K562 (cell line): ENCODE measurements around the gene CHN2. TPM values are rescaled to one million over a fixed set of nuclear protein-coding genes. Genes with fewer than 3 reads are reported as not detected.

Experiments
- ATAC-seq: fragments of 200-7000 bp; cut with Tn5 transposase; 3 replicates; pipeline ENCODE4 v1.9.1; 2020; ENCODE audit warnings: moderate library complexity
- BruUV-seq: library from RNA; stranded (reverse); fragments of 400-500 nt; replicated peaks from 2 replicates; lab custom pipeline; 2021; lab: Mats Ljungman, UMichigan
- CTCF ChIA-PET: fragments of 300-600 bp; formaldehyde crosslinking; extraction: SDS; loops from one replicate; lab custom pipeline; 2021; ENCODE audit warnings: low intra/inter-chr PET ratio; lab: Yijun Ruan, JAX
- POLR2A ChIA-PET: fragments of 300-600, 350-650 bp; sonication (Branson Sonifier 250); formaldehyde crosslinking; extraction: SDS; loops from one replicate; lab custom pipeline; 2021; ENCODE audit warnings: antibody characterized with exemption, inconsistent platforms; lab: Yijun Ruan, JAX
- DNase-seq, 4 experiments: peaks; one replicate each; pipeline versions ENCODE4 v3.0.0 to v3.0.0-alpha.2; 2011 to 2018; ENCODE audit warnings: low spot score in 3 of 4, mixed read lengths in 3 of 4; ENCODE audit errors: extremely low read depth in 1 of 4
- FAIRE-seq: peaks from 2 replicates; lab custom pipeline; 2011; peaks lifted over from hg19 to GRCh38; lab: Jason Lieb, UNC
- H2AFZ ChIP-seq: 2 replicates; pipeline ENCODE4 v1.6.0; 2011; ENCODE audit warnings: low read depth, low read length, control low read depth, inconsistent platforms
- H3K27ac ChIP-seq: fragments of 200-600 bp; 3 replicates; pipeline ENCODE4 v1.8.0; 2011; ENCODE audit warnings: low read depth, mild to moderate bottlenecking, control low read depth, inconsistent platforms, low read length, moderate library complexity, mixed read lengths; ENCODE audit errors: extremely low read depth
- H3K27me3 ChIP-seq, 2 experiments: fragments of 300-600 bp in 1 of 2; 2 replicates in 1 of 2; 3 replicates in 1 of 2; pipeline versions ENCODE4 v1.6.0 to v1.8.0; 2011; ENCODE audit warnings: inconsistent platforms in 2 of 2, low read length in 2 of 2, mild to moderate bottlenecking in 1 of 2, mixed read lengths in 1 of 2, moderate library complexity in 1 of 2; ENCODE audit not compliant: control insufficient read depth in 2 of 2, insufficient read depth in 2 of 2
- H3K36me3 ChIP-seq: fragments of 300-600 bp; 3 replicates; pipeline ENCODE4 v1.8.0; 2011; ENCODE audit warnings: mild to moderate bottlenecking, low read length, inconsistent platforms; ENCODE audit not compliant: control insufficient read depth, insufficient read depth
- H3K4me1 ChIP-seq, 2 experiments: fragments of 200-600 bp in 1 of 2; replicated peaks in 1 of 2; 2 replicates in 1 of 2; 3 replicates in 1 of 2; pipeline versions ENCODE4 v1.5.1 to v1.8.0; 2011; ENCODE audit warnings: inconsistent platforms in 2 of 2, low read length in 2 of 2, mild to moderate bottlenecking in 1 of 2, mixed read lengths in 1 of 2, moderate library complexity in 1 of 2; ENCODE audit not compliant: control insufficient read depth in 2 of 2, insufficient read depth in 2 of 2
- H3K4me2 ChIP-seq: 2 replicates; pipeline ENCODE4 v1.6.1; 2011; ENCODE audit warnings: low read length, control low read depth, inconsistent platforms, mixed read lengths; ENCODE audit not compliant: insufficient read depth
- H3K4me3 ChIP-seq: fragments of 200-600 bp; sonication (generic), shearing (Covaris generic); 2 replicates; pipeline ENCODE4 v1.5.1; 2016; ENCODE audit warnings: control low read depth, inconsistent platforms
- H3K79me2 ChIP-seq: fragments of 200-600 bp; 3 replicates; pipeline ENCODE4 v1.8.0; 2011; ENCODE audit warnings: low read length, inconsistent platforms; ENCODE audit not compliant: control insufficient read depth, insufficient read depth
- H3K9ac ChIP-seq, 2 experiments: 2 replicates each; pipeline versions ENCODE4 v1.6.0 to v1.6.1; 2011; ENCODE audit warnings: low read depth in 2 of 2, low read length in 2 of 2, control low read depth in 1 of 2, inconsistent platforms in 1 of 2, mild to moderate bottlenecking in 1 of 2, mixed read lengths in 1 of 2; ENCODE audit not compliant: insufficient read depth in 1 of 2
- H3K9me1 ChIP-seq: one replicate; pipeline ENCODE4 v1.6.0; 2011; ENCODE audit warnings: inconsistent platforms, mild to moderate bottlenecking, low read length, moderate library complexity; ENCODE audit not compliant: control insufficient read depth, insufficient read depth
- H3K9me3 ChIP-seq: replicated peaks from 2 replicates; pipeline ENCODE4 v1.5.1; 2011; ENCODE audit warnings: low read depth, low read length, inconsistent platforms; ENCODE audit not compliant: control insufficient read depth, insufficient read depth
- H4K20me1 ChIP-seq: replicated peaks from 2 replicates; pipeline ENCODE4 v1.6.1; 2011; ENCODE audit warnings: low read length, inconsistent platforms, mixed read lengths; ENCODE audit not compliant: control insufficient read depth, insufficient read depth
- BCL6 ChIP-seq: fragments of 250-450 bp; sonication (Bioruptor Pico); IDR thresholded peaks from 2 replicates; pipeline ENCODE4 v1.4.0; 2020
- HMG20B ChIP-seq: fragments of 250-450 bp; sonication (Bioruptor Pico); IDR thresholded peaks from 2 replicates; pipeline ENCODE4 v1.5.0; 2021; ENCODE audit warnings: mild to moderate bottlenecking
- NCOA4 ChIP-seq: fragments of 450-650 bp; IDR thresholded peaks from 2 replicates; pipeline ENCODE4 v1.6.1; 2018; ENCODE audit warnings: mild to moderate bottlenecking; ENCODE audit not compliant: partially characterized antibody
- NR2C2 ChIP-seq, 2 experiments: fragments of 200-800 bp in 1 of 2; sonication (Bioruptor generic) in 1 of 2; sonication (generic) in 1 of 2; formaldehyde crosslinking in 1 of 2; IDR thresholded peaks; 2 replicates each; pipeline versions ENCODE4 v1.6.1 to v1.8.0; 2016 to 2022; ENCODE audit warnings: mild to moderate bottlenecking in 1 of 2, missing compliant biosample characterization in 1 of 2, missing genetic modification characterization in 1 of 2, missing genetic modification reagents in 1 of 2
- NRF1 ChIP-seq, 2 experiments: fragments of 450-650 bp; IDR thresholded peaks in 1 of 2; conservative IDR thresholded peaks in 1 of 2; 2 replicates each; pipeline ENCODE4 v1.6.1; 2014; ENCODE audit warnings: mild to moderate bottlenecking in 2 of 2
- SUPT5H ChIP-seq: fragments of 450-650 bp; IDR thresholded peaks from 2 replicates; pipeline ENCODE4 v1.6.1; 2016
- U2AF2 ChIP-seq: fragments of 200-400 bp; formaldehyde crosslinking; optimal IDR thresholded peaks from 2 replicates; pipeline ENCODE3; 2017; ENCODE audit warnings: low read depth, mild to moderate bottlenecking, low read length
- ZNF143 ChIP-seq: sonication (generic); formaldehyde crosslinking; IDR thresholded peaks from 2 replicates; pipeline ENCODE4 v1.9.0; 2022; ENCODE audit warnings: mild to moderate bottlenecking, missing genetic modification reagents
- ZNF79 ChIP-seq: fragments of 250-450 bp; sonication (Bioruptor Pico); IDR thresholded peaks from 2 replicates; pipeline ENCODE4 v1.4.0; 2020; ENCODE audit warnings: low read depth, mild to moderate bottlenecking, moderate library complexity
- WGBS: fragments of 100-300 bp; shearing (Covaris generic); methylation state at CpG from one replicate; pipeline ENCODE4 v1.1.6; 2016; ENCODE audit warnings: low coverage, mixed read lengths; ENCODE audit not compliant: insufficient coverage; ENCODE audit errors: missing lambda C conversion rate; 5-methylcytosine and 5-hydroxymethylcytosine counted together
- in situ Hi-C: fragments of 300-500 bp; cut with MboI; formaldehyde crosslinking; loops from 4 replicates; pipeline ENCODE4 v1.15.0; 2018; ENCODE audit warnings: inconsistent platforms, mixed read lengths
- intact Hi-C: fragments of 100-400 bp; cut with micrococcal nuclease; formaldehyde crosslinking; loops from 2 replicates; pipeline ENCODE4 v1.14.2; 2022
- polyA plus RNA-seq, 8 experiments: library from polyadenylated mRNA; depleted of rRNA in 4 of 8; stranded (reverse) in 5 of 8; unstranded in 3 of 8; fragments of >200 nt; fragmentation: Nextera tagmentation in 2 of 8; fragmentation: Illumina TruSeq in 1 of 8; extraction: Ambion mirVana in 2 of 8; extraction: Trizol in 1 of 8; gene quantifications; 2 replicates each; pipeline versions ENCODE4 v1.2.1 to v1.2.3, GENCODE V29; 2011 to 2014; ENCODE audit warnings: inconsistent platforms in 1 of 8, missing spikeins in 1 of 8
- total RNA-seq, 7 experiments: library from RNA; depleted of rRNA in 6 of 7; stranded (reverse); fragments of >200 nt in 6 of 7; fragmentation: Illumina TruSeq in 2 of 7; extraction: Trizol in 2 of 7; gene quantifications; 2 replicates each; pipeline versions ENCODE4 v1.2.1 to v1.2.3, GENCODE V29; 2011 to 2021; ENCODE audit warnings: low replicate concordance in 1 of 7
- TF ChIP-seq, protein P1 (sequence below), 2 experiments: IDR thresholded peaks; 2 replicates each; pipeline ENCODE4 v1.6.1; 2012; ENCODE audit warnings: improper control_type of control experiment in 2 of 2, low read depth in 2 of 2, low read length in 2 of 2, borderline replicate concordance in 1 of 2
- TF ChIP-seq, protein P2 (sequence below): IDR thresholded peaks from 2 replicates; pipeline ENCODE4 v1.6.1; 2016; ENCODE audit warnings: missing genetic modification characterization, missing compliant biosample characterization

CHN2 gene
- total and polyA plus RNA-seq, 9 of the 15 experiments (the other 6 are each of a cell fraction or from before 2014, with no cell fraction given), result 0.12 to 2.1 (median 0.31) TPM; not detected in 1

DNA sequence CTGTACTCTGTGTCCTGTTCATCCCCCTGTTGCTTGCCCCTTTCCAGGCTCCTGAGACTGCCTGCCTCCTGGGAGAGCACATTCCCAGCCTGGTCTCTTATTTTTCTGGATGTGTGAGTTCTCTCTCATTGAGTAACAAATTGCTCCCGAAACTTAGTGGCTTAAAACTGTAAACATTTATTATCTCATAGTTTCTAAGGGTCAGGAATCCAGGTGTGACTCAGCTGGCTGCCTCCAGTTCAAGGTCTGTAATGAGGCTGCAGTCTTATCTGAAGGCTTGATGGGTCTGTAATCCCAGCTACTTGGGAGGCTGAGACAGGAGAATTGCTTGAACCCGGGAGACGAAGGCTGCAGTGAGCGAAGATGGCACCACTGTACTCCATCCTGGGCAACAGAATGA lies 315.5 kb downstream of the CHN2 start:
- no peak for ATAC-seq
- Histone ChIP-seq H3K27me3 (peaks cover 2 to 3% of the 10 kb centered on the region in 2 experiments; a peak in 3 of 5 replicates), H3K79me2 (no peaks in the 10 kb centered on the region), H3K4me3 (no peak overlapping the region), H3K9ac (no peak overlapping the region), H4K20me1 (no peaks in the 10 kb centered on the region), H3K27ac (no peak overlapping the region), H2AFZ (no peak overlapping the region), H3K4me2 (no peak overlapping the region), H3K9me3 (no peaks in the 10 kb centered on the region), H3K9me1 (no peaks in the 10 kb centered on the region), H3K36me3 (no peaks in the 10 kb centered on the region), H3K4me1 (no peaks in the 10 kb centered on the region)
- TF ChIP-seq NCOA4 (no peak), ZNF143 (no peak), U2AF2 (no peak), ZNF79 (CRISPR knock-in tag) (no peak), NRF1 (conservative IDR thresholded peaks at IDR 0.05 in 1 of 2, IDR thresholded peaks at IDR 0.05 in 1 of 2) (no peak), BCL6 (CRISPR knock-in tag) (no peak), NR2C2 (CRISPR knock-in tag; IDR thresholded peaks at IDR 0.05) (no peak), NR2C2 (tag; IDR thresholded peaks at IDR 0.05) (no peak), SUPT5H (no peak), HMG20B (CRISPR knock-in tag) (no peak)
- TF ChIP-seq, protein P1, sequence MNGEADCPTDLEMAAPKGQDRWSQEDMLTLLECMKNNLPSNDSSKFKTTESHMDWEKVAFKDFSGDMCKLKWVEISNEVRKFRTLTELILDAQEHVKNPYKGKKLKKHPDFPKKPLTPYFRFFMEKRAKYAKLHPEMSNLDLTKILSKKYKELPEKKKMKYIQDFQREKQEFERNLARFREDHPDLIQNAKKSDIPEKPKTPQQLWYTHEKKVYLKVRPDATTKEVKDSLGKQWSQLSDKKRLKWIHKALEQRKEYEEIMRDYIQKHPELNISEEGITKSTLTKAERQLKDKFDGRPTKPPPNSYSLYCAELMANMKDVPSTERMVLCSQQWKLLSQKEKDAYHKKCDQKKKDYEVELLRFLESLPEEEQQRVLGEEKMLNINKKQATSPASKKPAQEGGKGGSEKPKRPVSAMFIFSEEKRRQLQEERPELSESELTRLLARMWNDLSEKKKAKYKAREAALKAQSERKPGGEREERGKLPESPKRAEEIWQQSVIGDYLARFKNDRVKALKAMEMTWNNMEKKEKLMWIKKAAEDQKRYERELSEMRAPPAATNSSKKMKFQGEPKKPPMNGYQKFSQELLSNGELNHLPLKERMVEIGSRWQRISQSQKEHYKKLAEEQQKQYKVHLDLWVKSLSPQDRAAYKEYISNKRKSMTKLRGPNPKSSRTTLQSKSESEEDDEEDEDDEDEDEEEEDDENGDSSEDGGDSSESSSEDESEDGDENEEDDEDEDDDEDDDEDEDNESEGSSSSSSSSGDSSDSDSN (IDR thresholded peaks at IDR 0.05; ENCODE audit: borderline replicate concordance in 1 of 2, low read depth in 2 of 2, low read length in 2 of 2), result no peak
- TF ChIP-seq, protein P2, sequence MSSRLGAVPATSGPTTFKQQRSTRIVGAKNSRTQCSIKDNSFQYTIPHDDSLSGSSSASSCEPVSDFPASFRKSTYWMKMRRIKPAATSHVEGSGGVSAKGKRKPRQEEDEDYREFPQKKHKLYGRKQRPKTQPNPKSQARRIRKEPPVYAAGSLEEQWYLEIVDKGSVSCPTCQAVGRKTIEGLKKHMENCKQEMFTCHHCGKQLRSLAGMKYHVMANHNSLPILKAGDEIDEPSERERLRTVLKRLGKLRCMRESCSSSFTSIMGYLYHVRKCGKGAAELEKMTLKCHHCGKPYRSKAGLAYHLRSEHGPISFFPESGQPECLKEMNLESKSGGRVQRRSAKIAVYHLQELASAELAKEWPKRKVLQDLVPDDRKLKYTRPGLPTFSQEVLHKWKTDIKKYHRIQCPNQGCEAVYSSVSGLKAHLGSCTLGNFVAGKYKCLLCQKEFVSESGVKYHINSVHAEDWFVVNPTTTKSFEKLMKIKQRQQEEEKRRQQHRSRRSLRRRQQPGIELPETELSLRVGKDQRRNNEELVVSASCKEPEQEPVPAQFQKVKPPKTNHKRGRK (tag), result no peak
- FAIRE-seq, result no peak
- POLR2A ChIA-PET, result no interaction called here
- BruUV-seq, result no TSS peak
- CTCF ChIA-PET, result no interaction called here
- in situ Hi-C loops, result no loop called here
- intact Hi-C loops, result no loop called here
- no peak for DNase-seq
- WGBS, result 1% methylated on average over 4 of the region's 4 CpGs
